Effector memory CD4-positive, alpha-beta T cell (primary cell): ENCODE measurements around the gene TPSAB1.
"Not testable (repeated sequence)": the region's sequence is repeated elsewhere in the genome, so short reads cannot be mapped to it uniquely, and the experiment has no call there.

Experiments used
- DNase-seq, 3 donors: peaks; one replicate each; pipeline ENCODE4 v3.0.0-alpha.2; 2020
- H3K27ac ChIP-seq: 2 replicates; pipeline ENCODE4 v1.7.0; 2013; ENCODE audit warnings: mild to moderate bottlenecking, low read length, moderate library complexity; ENCODE audit not compliant: insufficient read depth, poor library complexity, severe bottlenecking
- H3K27me3 ChIP-seq: replicated peaks from 2 replicates; pipeline ENCODE4 v1.7.0; 2013; ENCODE audit warnings: mild to moderate bottlenecking, low read length; ENCODE audit not compliant: insufficient read depth, control insufficient read depth, poor library complexity, severe bottlenecking
- H3K36me3 ChIP-seq: 2 replicates; pipeline ENCODE4 v1.7.0; 2013; ENCODE audit warnings: mild to moderate bottlenecking, low read length, moderate library complexity; ENCODE audit not compliant: control insufficient read depth, insufficient read depth
- H3K4me1 ChIP-seq: 2 replicates; pipeline ENCODE4 v1.7.0; 2013; ENCODE audit warnings: low read length, mild to moderate bottlenecking; ENCODE audit not compliant: control insufficient read depth, insufficient read depth, poor library complexity, severe bottlenecking
- H3K4me3 ChIP-seq: 2 replicates; pipeline ENCODE4 v1.7.0; 2013; ENCODE audit warnings: low read length, low read depth, mild to moderate bottlenecking; ENCODE audit not compliant: insufficient read depth, poor library complexity, severe bottlenecking
- H3K9me3 ChIP-seq: 2 replicates; pipeline ENCODE4 v1.7.0; 2013; ENCODE audit warnings: mild to moderate bottlenecking, low read length, moderate library complexity; ENCODE audit not compliant: control insufficient read depth
- total RNA-seq, 3 donors: gene quantifications; one replicate each; lab custom pipeline; 2026; lab: John Stamatoyannopoulos, UW

The TPSAB1 gene
- 0 to 1.2 (median 0) reads per million in 3 donors for total RNA-seq

GRCh38 chr16:1240436-1240835 is at the start of gene TPSAB1:
TPSAB1 (plus strand) TSS chr16:1240705; CDS start chr16:1240939, 234 bp downstream.
- not testable (repeated sequence) for H3K9me3 ChIP-seq, H3K27ac ChIP-seq, H3K4me3 ChIP-seq, H3K27me3 ChIP-seq, H3K4me1 ChIP-seq, H3K36me3 ChIP-seq, DNase-seq

GRCh38 chr16:1190789-1191188 is 49.7 kb upstream of the TPSAB1 start:
- H3K27me3 ChIP-seq, DNase-seq, H3K36me3 ChIP-seq, H3K9me3 ChIP-seq, H3K4me1 ChIP-seq, H3K4me3 ChIP-seq, H3K27ac ChIP-seq: not testable (repeated sequence)

GRCh38 chr16:1192384-1193073 is 48.0 kb upstream of the TPSAB1 start:
- H3K4me1 ChIP-seq: no peaks in the 10 kb centered on the region
- no peaks in the 10 kb centered on the region for H3K9me3 ChIP-seq
- no peak for DNase-seq
- H3K27ac ChIP-seq: no peak overlapping the region
- no peaks in the 10 kb centered on the region for H3K27me3 ChIP-seq
- no peak overlapping the region for H3K4me3 ChIP-seq
- no peaks in the 10 kb centered on the region for H3K36me3 ChIP-seq

GRCh38 chr16:1193143-1193824 is 47.2 kb upstream of the TPSAB1 start:
- H3K36me3 ChIP-seq: no peaks in the 10 kb centered on the region
- H3K9me3 ChIP-seq: no peaks in the 10 kb centered on the region
- no peaks in the 10 kb centered on the region for H3K27me3 ChIP-seq
- DNase-seq: no peak
- no peak overlapping the region for H3K27ac ChIP-seq
- H3K4me3 ChIP-seq: no peak overlapping the region
- H3K4me1 ChIP-seq: no peaks in the 10 kb centered on the region

GRCh38 chr16:1193825-1194581 is 46.5 kb upstream of the TPSAB1 start:
- DNase-seq: no peak
- Histone ChIP-seq H3K36me3 (no peaks in the 10 kb centered on the region), H3K4me3 (no peak overlapping the region), H3K27me3 (no peaks in the 10 kb centered on the region), H3K4me1 (no peaks in the 10 kb centered on the region), H3K9me3 (no peaks in the 10 kb centered on the region), H3K27ac (no peak overlapping the region)

GRCh38 chr16:1194665-1195392 is 45.7 kb upstream of the TPSAB1 start:
- no peak for DNase-seq
- H3K27ac ChIP-seq: no peak overlapping the region
- H3K36me3 ChIP-seq: no peaks in the 10 kb centered on the region
- H3K4me3 ChIP-seq: no peak overlapping the region
- H3K27me3 ChIP-seq: no peaks in the 10 kb centered on the region
- no peaks in the 10 kb centered on the region for H3K4me1 ChIP-seq
- no peaks in the 10 kb centered on the region for H3K9me3 ChIP-seq

- no peak for DNase-seq
- no peaks in the 10 kb centered on the region for H3K27me3 ChIP-seq
Measured at GRCh38 chr16:1195393-1195666, 45.2 kb upstream of the TPSAB1 start.

GRCh38 chr16:1196494-1196893 is 44.0 kb upstream of the TPSAB1 start:
- Histone ChIP-seq H3K4me3 (no peak overlapping the region), H3K9me3 (no peaks in the 10 kb centered on the region)
- no peak for DNase-seq

More at GRCh38 chr16:1195393-1195666, 45.2 kb upstream of the TPSAB1 start:
- Histone ChIP-seq H3K9me3 (no peaks in the 10 kb centered on the region), H3K4me3 (no peak overlapping the region), H3K27ac (no peak overlapping the region), H3K4me1 (no peaks in the 10 kb centered on the region), H3K36me3 (no peaks in the 10 kb centered on the region)

GRCh38 chr16:1197237-1197866 is 43.2 kb upstream of the TPSAB1 start:
- no peak overlapping the region for H3K4me3 ChIP-seq
- no peaks in the 10 kb centered on the region for H3K27me3 ChIP-seq

More at GRCh38 chr16:1196494-1196893, 44.0 kb upstream of the TPSAB1 start:
- no peaks in the 10 kb centered on the region for H3K27me3 ChIP-seq
- H3K36me3 ChIP-seq: no peaks in the 10 kb centered on the region
- H3K4me1 ChIP-seq: no peaks in the 10 kb centered on the region
- no peak overlapping the region for H3K27ac ChIP-seq

More at GRCh38 chr16:1197237-1197866, 43.2 kb upstream of the TPSAB1 start:
- DNase-seq: no peak
- Histone ChIP-seq H3K4me1 (no peaks in the 10 kb centered on the region), H3K9me3 (no peaks in the 10 kb centered on the region), H3K36me3 (no peaks in the 10 kb centered on the region), H3K27ac (no peak overlapping the region)
